Neural cell (in vitro differentiated cells): Measurements from ENCODE around the gene HOXA3.

Experiments
- SMC3 ChIP-seq: fragments of 450-650 bp; conservative IDR thresholded peaks from 2 replicates; pipeline ENCODE4 v1.6.1; 2014; ENCODE audit warnings: antibody characterized with exemption, mild to moderate bottlenecking, moderate library complexity; ENCODE audit not compliant: poor library complexity
- TAF1 ChIP-seq: IDR thresholded peaks from 2 replicates; pipeline ENCODE4 v1.6.1; 2012; ENCODE audit warnings: low read depth

DNA sequence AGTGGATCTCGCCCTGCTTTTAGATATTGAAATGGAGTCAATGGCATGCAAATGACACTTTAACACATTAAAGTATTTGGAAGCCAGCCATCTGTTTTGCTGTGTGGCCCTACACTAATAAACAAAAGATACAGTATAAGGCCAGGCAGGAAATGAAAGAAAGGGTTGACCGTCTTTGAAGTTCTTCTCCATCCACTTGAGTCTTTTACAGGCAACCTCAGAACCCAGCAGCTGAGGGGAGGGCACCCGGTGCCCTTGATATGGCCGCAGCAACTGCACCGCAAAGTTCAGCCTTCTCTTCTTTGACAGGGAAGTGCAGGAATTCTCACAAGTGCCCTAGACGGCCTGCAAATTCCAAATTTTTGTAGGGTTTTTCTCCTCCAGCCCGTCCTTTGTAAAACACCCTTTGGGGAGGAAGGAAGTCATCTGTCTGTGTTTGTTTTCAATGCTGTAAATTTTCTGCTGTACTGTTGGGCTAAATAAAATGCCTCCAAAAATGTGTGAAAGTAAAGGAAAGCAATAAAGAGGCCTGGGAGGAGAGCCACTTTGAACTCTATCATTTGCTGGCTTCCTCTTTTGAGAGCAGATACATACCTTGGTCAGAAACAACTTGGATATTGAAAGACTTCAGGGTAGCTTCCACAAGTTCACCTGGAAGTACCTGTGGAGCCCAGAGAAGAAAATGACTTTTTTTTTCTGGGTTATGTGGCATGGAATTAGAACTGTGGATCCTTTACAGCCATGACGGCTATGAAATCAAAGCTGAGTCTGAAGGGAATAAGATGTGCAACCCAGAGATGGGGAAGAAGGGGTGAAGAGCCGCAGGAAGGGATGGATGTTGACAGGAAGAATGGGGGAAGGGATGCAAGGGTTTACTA lies 60.2 kb downstream of the HOXA3 start:
- TF ChIP-seq TAF1 (no peak), SMC3 (no peak)
